Progenitor cell of endocrine pancreas (in vitro differentiated cells): Measurements from ENCODE around the gene MON2. TPM values are rescaled to one million over a fixed set of nuclear protein-coding genes. Genes with fewer than 3 reads are reported as not detected.

ENCODE experiments used
- DNase-seq: peaks from one replicate; pipeline ENCODE4 v3.0.0; 2021; ENCODE audit warnings: low spot score; ENCODE audit not compliant: unreplicated experiment
- H3K27ac Mint-ChIP-seq: 2 replicates; pipeline ENCODE4 v1.8.0; 2021; ENCODE audit warnings: mild to moderate bottlenecking, moderate library complexity, mixed read lengths
- H3K27me3 Mint-ChIP-seq: 2 replicates; pipeline ENCODE4 v1.8.0; 2021; ENCODE audit warnings: mixed read lengths
- H3K36me3 Mint-ChIP-seq: 2 replicates; pipeline ENCODE4 v1.8.0; 2022; ENCODE audit warnings: mixed read lengths; ENCODE audit not compliant: insufficient read depth
- H3K4me1 Mint-ChIP-seq: 2 replicates; pipeline ENCODE4 v1.8.0; 2021; ENCODE audit warnings: low read depth, mixed read lengths
- H3K4me3 Mint-ChIP-seq: 2 replicates; pipeline ENCODE4 v1.8.0; 2021; ENCODE audit warnings: low read depth, mild to moderate bottlenecking, moderate library complexity, mixed read lengths
- H3K9me3 Mint-ChIP-seq: 2 replicates; pipeline ENCODE4 v1.8.0; 2021; ENCODE audit warnings: low read depth, mixed read lengths
- total RNA-seq: library from RNA; stranded (reverse); gene quantifications from 2 replicates; pipeline ENCODE4 v1.2.1, GENCODE V29; 2021
- TF ChIP-seq, protein P1 (sequence below): fragments of 200-600 bp; sonication (generic); IDR thresholded peaks from one replicate; pipeline ENCODE4 v1.5.0; 2021; ENCODE audit warnings: antibody characterized with exemption, mild to moderate bottlenecking; ENCODE audit not compliant: unreplicated experiment

Gene MON2
- total RNA-seq, 1 donor from 2014 or later, result 53.1 TPM

- Mint-ChIP-seq H3K4me3 (peak overlapping the region; percentile 35), H3K36me3 (peaks cover 1% of the 10 kb centered on the region), H3K27ac (no peak overlapping the region), H3K4me1 (peaks cover 11% of the 10 kb centered on the region), H3K27me3 (no peaks in the 10 kb centered on the region), H3K9me3 (no peaks in the 10 kb centered on the region)
- no peak for DNase-seq
- TF ChIP-seq, protein P1, sequence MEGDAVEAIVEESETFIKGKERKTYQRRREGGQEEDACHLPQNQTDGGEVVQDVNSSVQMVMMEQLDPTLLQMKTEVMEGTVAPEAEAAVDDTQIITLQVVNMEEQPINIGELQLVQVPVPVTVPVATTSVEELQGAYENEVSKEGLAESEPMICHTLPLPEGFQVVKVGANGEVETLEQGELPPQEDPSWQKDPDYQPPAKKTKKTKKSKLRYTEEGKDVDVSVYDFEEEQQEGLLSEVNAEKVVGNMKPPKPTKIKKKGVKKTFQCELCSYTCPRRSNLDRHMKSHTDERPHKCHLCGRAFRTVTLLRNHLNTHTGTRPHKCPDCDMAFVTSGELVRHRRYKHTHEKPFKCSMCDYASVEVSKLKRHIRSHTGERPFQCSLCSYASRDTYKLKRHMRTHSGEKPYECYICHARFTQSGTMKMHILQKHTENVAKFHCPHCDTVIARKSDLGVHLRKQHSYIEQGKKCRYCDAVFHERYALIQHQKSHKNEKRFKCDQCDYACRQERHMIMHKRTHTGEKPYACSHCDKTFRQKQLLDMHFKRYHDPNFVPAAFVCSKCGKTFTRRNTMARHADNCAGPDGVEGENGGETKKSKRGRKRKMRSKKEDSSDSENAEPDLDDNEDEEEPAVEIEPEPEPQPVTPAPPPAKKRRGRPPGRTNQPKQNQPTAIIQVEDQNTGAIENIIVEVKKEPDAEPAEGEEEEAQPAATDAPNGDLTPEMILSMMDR, result no peak
Observed at GRCh38 chr12:62468935-62469334, 2.3 kb downstream of the MON2 start.

DNA sequence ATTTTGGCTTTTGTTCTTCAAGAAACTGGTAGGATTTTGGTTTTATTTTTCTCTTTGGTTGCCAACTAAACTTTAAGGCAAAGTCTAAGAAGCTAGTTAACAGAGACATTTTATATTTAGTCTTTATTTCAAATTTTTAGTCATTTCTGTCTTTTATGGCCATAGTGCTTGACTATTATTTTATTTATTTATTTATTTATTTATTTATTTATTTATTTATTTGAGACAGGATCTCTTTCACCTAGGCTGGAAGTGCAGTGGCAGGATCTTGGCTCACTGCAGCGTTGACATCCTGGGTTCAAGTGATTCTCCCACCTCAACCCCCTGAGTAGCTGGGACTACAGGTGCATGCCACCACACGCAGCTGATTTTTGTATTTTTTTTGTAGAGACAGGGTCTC is 3.1 kb downstream of the MON2 start:
- no peak for DNase-seq
- TF ChIP-seq, protein P1, result no peak
- H3K4me1 Mint-ChIP-seq, result peaks cover 11% of the 10 kb centered on the region
- no peak overlapping the region for H3K4me3 Mint-ChIP-seq
- no peaks in the 10 kb centered on the region for H3K9me3 Mint-ChIP-seq
- H3K27ac Mint-ChIP-seq, result no peak overlapping the region
- H3K27me3 Mint-ChIP-seq, result no peaks in the 10 kb centered on the region
- peaks cover 1% of the 10 kb centered on the region for H3K36me3 Mint-ChIP-seq

- H3K27ac Mint-ChIP-seq, result no peak overlapping the region
- DNase-seq, result no peak
- H3K4me3 Mint-ChIP-seq, result no peak overlapping the region
- H3K36me3 Mint-ChIP-seq, result peaks cover 1% of the 10 kb centered on the region
- no peaks in the 10 kb centered on the region for H3K27me3 Mint-ChIP-seq
- H3K9me3 Mint-ChIP-seq, result no peaks in the 10 kb centered on the region
- TF ChIP-seq, protein P1, result no peak
- peaks cover 11% of the 10 kb centered on the region for H3K4me1 Mint-ChIP-seq
Observed at GRCh38 chr12:62471734-62472133, 5.1 kb downstream of the MON2 start.

DNA sequence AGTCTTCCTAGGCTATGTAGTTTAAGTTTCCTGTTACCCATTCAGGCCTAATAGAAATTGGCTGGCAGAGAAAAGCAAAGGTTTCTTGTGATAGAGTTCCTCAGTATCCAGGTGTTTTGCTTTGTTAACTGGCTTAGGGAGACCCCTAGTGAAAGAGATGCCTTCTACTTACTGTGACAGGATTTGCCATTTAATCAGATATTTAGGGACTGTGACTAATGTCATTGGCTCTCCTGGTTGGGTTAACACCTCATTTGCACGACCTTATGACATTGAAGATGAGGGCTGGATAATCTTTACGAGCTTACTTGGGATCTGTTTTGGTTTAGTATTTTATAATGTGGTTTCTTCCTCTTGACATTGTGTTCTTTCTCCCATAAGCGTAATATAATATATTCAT is 5.8 kb downstream of the MON2 start:
- TF ChIP-seq, protein P1, result no peak
- H3K4me1 Mint-ChIP-seq, result peaks cover 9% of the 10 kb centered on the region
- H3K27ac Mint-ChIP-seq, result no peak overlapping the region
- no peak overlapping the region for H3K4me3 Mint-ChIP-seq
- no peak for DNase-seq
- no peaks in the 10 kb centered on the region for H3K27me3 Mint-ChIP-seq
- H3K36me3 Mint-ChIP-seq, result peaks cover 1% of the 10 kb centered on the region
- H3K9me3 Mint-ChIP-seq, result no peaks in the 10 kb centered on the region

DNA sequence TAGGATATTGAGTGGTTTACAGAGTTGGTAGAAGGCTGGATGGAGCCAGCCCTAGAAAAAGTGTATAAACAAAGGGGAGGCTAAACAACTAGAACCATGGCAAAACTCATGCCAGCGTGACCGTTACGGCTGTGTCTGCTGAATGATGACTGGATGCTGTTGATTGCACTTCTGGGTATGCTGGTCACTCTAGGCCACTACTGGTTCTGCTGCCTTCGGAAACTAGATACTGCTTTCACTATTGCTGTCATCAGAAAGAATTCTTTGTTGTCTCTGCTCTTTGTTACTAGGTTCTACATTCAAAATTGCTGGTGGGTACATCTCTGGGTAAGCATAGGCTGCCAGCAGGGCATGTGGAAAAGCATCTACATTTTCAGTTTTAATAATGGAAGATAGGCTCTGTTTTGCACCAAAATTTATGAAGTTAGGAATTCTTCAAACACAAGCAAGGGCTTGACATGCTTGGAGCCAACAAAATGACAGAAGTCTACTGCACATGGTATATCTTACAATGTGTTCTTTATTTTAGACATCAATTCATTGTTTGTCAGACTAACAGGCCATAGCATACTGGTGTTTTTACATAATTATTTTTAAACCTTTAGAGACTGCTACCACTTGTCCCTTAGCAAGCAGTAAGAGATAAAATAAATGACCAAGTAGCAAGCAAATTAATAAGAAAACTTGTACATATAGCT is 15.4 kb downstream of the MON2 start:
- Mint-ChIP-seq H3K27me3 (no peaks in the 10 kb centered on the region), H3K9me3 (no peaks in the 10 kb centered on the region), H3K4me3 (no peak overlapping the region), H3K27ac (peak overlapping the region; percentile 3), H3K4me1 (peaks cover 2% of the 10 kb centered on the region), H3K36me3 (peaks cover 8% of the 10 kb centered on the region)
- TF ChIP-seq, protein P1, result no peak
- no peak for DNase-seq
